Right lobe of liver (tissue), 6 donors: Measurements from ENCODE around the gene STK24. TPM values are rescaled to one million over a fixed set of nuclear protein-coding genes. Genes with fewer than 3 reads are reported as not detected.

Source experiments
- ATAC-seq, 4 donors: fragments of 200-7000 bp; cut with Tn5 transposase; one replicate each; pipeline ENCODE4 v1.9.1; 2020; ENCODE audit warnings: mild to moderate bottlenecking in 4 of 4, moderate library complexity in 4 of 4
- DNase-seq, 3 donors: peaks; one replicate each; pipeline ENCODE4 v3.0.0-alpha.2; 2020
- H3K27ac ChIP-seq, 3 donors: fragments of 200-600 bp; one replicate each; pipeline ENCODE4 v1.8.0; 2022
- H3K27me3 ChIP-seq, 2 donors: fragments of 200-600 bp; one replicate each; pipeline ENCODE4 v1.8.0; 2022
- H3K36me3 ChIP-seq, 4 donors: fragments of 200-600 bp; sonication (generic) in 1 of 4; one replicate each; pipeline versions ENCODE4 v1.5.1 to v1.8.0; 2017 to 2022; ENCODE audit warnings: control low read depth in 1 of 4
- H3K4me1 ChIP-seq, 4 donors: fragments of 200-600 bp; sonication (generic) in 1 of 4; one replicate each; pipeline versions ENCODE4 v1.5.1 to v1.8.0; 2017 to 2022; ENCODE audit warnings: control low read depth in 1 of 4
- H3K4me3 ChIP-seq, 3 donors: fragments of 200-600 bp; one replicate each; pipeline ENCODE4 v1.8.0; 2022
- H3K9me3 ChIP-seq, 4 donors: fragments of 200-600 bp; sonication (generic) in 1 of 4; one replicate each; pipeline versions ENCODE4 v1.5.1 to v1.8.0; 2017 to 2022; ENCODE audit warnings: control low read depth in 1 of 4
- CTCF ChIP-seq, 4 donors: fragments of 200-600 bp in 3 of 4; fragments of 450-650 bp in 1 of 4; IDR thresholded peaks; one replicate each; pipeline versions ENCODE4 v1.5.1 to v1.8.0; 2016 to 2022; ENCODE audit warnings: antibody characterized with exemption in 4 of 4, mild to moderate bottlenecking in 2 of 4
- POLR2A ChIP-seq: fragments of 450-650 bp; IDR thresholded peaks from one replicate; pipeline ENCODE4 v1.6.1; 2017; ENCODE audit warnings: antibody characterized with exemption, mild to moderate bottlenecking
- WGBS: methylation state at CpG from one replicate; pipeline ENCODE4 v1.1.6; 2018; ENCODE audit warnings: low coverage, low lambda C conversion rate; ENCODE audit not compliant: insufficient coverage; ENCODE audit errors: missing lambda C conversion rate; 5-methylcytosine and 5-hydroxymethylcytosine counted together
- intact Hi-C, 2 donors: fragments of 100-400 bp; cut with DNase I; formaldehyde crosslinking; loops; one replicate each; pipeline versions ENCODE4 v1.11.2 to v1.14.1; 2022
- total RNA-seq, 6 experiments: library from RNA; depleted of rRNA in 2 of 6; stranded (reverse); fragments of >200 nt in 2 of 6; fragmentation: NEBNext Ultra II Directional in 3 of 6; extraction: Animal tissue kit (Norgen Biotek cat#: 25700) in 3 of 6; gene quantifications; one replicate each; pipeline versions ENCODE4 v1.1.0 to v1.2.4, GENCODE V29; 2016 to 2023
- donor health status: DM: no; HTN: yes; CAD: no.
- donor health status: DM: no; HTN: no; CAD: no.
- donor health status: DM: no; HTN: no; CAD: no.
- donor health status: DM: no; HTN: yes; CAD: no.
- donor health status: DM: no; HTN: yes; CAD: no.

STK24 gene
- total RNA-seq, 6 experiments from 2014 or later = 14.8 to 40.8 (median 28.6) TPM

GRCh38 chr13:98586400-98587345 lies 9.8 kb upstream of the STK24 start:
- TF ChIP-seq POLR2A (no peak), CTCF (IDR thresholded peaks at IDR 0.05) (no peak)
- DNase-seq (no peak), ATAC-seq (peak in 1 of 4 donors; percentile 47)
- 82% methylated on average over 4 of the region's 4 CpGs for WGBS
- no peak overlapping the region for H3K27ac ChIP-seq
- no peaks in the 10 kb centered on the region for H3K4me1 ChIP-seq
- no peaks in the 10 kb centered on the region for H3K36me3 ChIP-seq
- no peaks in the 10 kb centered on the region for H3K9me3 ChIP-seq
- intact Hi-C loops = loop anchor here in 1 of 2 donors (10.0 kb wide), 1 partner anchor 58 kb away; no protein-coding TSS in a partner anchor
- H3K27me3 ChIP-seq = no peaks in the 10 kb centered on the region
- H3K4me3 ChIP-seq = no peak overlapping the region

- intact Hi-C loops = loop anchor here in 1 of 2 donors (10.0 kb wide), 1 partner anchor 59 kb away; no protein-coding TSS in a partner anchor
- 19% methylated on average over 3 of the region's 3 CpGs for WGBS
- ATAC-seq = peak in 2 of 4 donors; percentile 33 to 50
- H3K36me3 ChIP-seq = no peaks in the 10 kb centered on the region
- H3K4me3 ChIP-seq = no peak overlapping the region
- DNase-seq = no peak
- no peak overlapping the region for H3K27ac ChIP-seq
- no peaks in the 10 kb centered on the region for H3K27me3 ChIP-seq
- no peaks in the 10 kb centered on the region for H3K9me3 ChIP-seq
- H3K4me1 ChIP-seq = no peaks in the 10 kb centered on the region
- TF ChIP-seq POLR2A (no peak), CTCF (IDR thresholded peaks at IDR 0.05) (no peak)
Observed at GRCh38 chr13:98585946-98586345, 9.0 kb upstream of the STK24 start.

- no peaks in the 10 kb centered on the region for H3K9me3 ChIP-seq
- no peaks in the 10 kb centered on the region for H3K27me3 ChIP-seq
- TF ChIP-seq POLR2A = no peak
- no peak for TF ChIP-seq CTCF (IDR thresholded peaks at IDR 0.05)
- ATAC-seq (no peak), DNase-seq (no peak)
- no peaks in the 10 kb centered on the region for H3K36me3 ChIP-seq
- H3K4me3 ChIP-seq = no peak overlapping the region
- WGBS = 93% methylated on average over 5 of the region's 5 CpGs
- intact Hi-C loops = loop anchor here in 1 of 2 donors (10.0 kb wide), 1 partner anchor 59 kb away; no protein-coding TSS in a partner anchor
- no peak overlapping the region for H3K27ac ChIP-seq
- no peaks in the 10 kb centered on the region for H3K4me1 ChIP-seq
Observed at GRCh38 chr13:98585398-98585754, 8.5 kb upstream of the STK24 start.

- no peak for ATAC-seq
- no peaks in the 10 kb centered on the region for H3K4me1 ChIP-seq
- H3K4me3 ChIP-seq = no peak overlapping the region
- no peaks in the 10 kb centered on the region for H3K36me3 ChIP-seq
- no peak for DNase-seq
- intact Hi-C loops = loop anchor here in 1 of 2 donors (10.0 kb wide), 1 partner anchor 60 kb away; no protein-coding TSS in a partner anchor
- WGBS = 37% methylated on average over 2 of the region's 4 CpGs
- TF ChIP-seq CTCF (IDR thresholded peaks at IDR 0.05) (no peak), POLR2A (no peak)
- no peaks in the 10 kb centered on the region for H3K9me3 ChIP-seq
- H3K27me3 ChIP-seq = no peaks in the 10 kb centered on the region
- H3K27ac ChIP-seq = no peak overlapping the region
Observed at GRCh38 chr13:98584668-98585397, 7.9 kb upstream of the STK24 start.
